ENCODE measurements around the gene NOL6. TPM values are rescaled to one million over a fixed set of nuclear protein-coding genes. Genes with fewer than 3 reads are reported as not detected.
A peak's percentile ranks its signal among the peaks of the same experiment; 100 is the strongest.

The NOL6 gene
- total and polyA plus RNA-seq, 2 of the 13 experiments (the other 11 are each of a cell fraction or from before 2014, with no cell fraction given): 17.0 to 30.2 TPM

DNA sequence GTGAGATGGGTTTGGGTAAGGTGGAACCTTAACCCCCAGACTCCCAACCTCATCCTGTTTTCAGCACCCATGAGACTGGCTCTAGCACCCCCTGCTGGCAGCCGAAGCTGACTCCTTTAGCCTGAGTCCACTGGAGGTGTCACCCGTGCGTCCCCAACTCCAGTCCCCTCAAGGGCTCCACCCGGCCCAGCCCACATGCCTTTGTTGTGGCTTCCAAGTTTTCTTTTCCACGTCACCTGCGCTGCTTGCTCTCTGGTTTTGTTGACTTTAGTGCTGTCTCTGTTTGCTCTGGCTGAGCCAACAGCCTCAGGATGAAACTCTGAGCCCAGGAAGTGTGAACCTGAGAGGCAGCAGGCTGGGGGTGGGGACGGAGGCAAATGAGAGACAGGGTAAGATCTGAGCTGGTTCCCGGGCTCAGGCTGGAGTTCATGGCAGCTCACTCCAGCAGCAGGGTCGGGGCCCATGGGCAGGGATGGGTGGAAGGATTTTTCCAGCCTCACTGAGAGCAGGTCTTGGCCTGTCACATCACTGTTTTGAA, 58.2 kb downstream of the NOL6 start (continued):
- peak; percentile 57; the same call in 1 of the 2 replicates for TF ChIP-seq FUBP1 (CRISPR knock-in tag; IDR thresholded peaks at IDR 0.05; ENCODE audit: borderline replicate concordance)
- peak; percentile 97 for TF ChIP-seq ZNF878 (CRISPR knock-in tag; IDR thresholded peaks at IDR 0.05)
- no peak for TF ChIP-seq ZNF180 (CRISPR knock-in tag; IDR thresholded peaks at IDR 0.05; ENCODE audit: borderline replicate concordance, low read depth)
- peak; percentile 83; the same call in 1 of the 2 replicates for TF ChIP-seq SSRP1 (CRISPR knock-in tag; IDR thresholded peaks at IDR 0.05)
- no peak for TF ChIP-seq ZNF709 (CRISPR knock-in tag; IDR thresholded peaks at IDR 0.05)
- 0 out of 2 replicates have a peak, but pooled peaks have one; percentile 89 for TF ChIP-seq CENPBD1 (CRISPR knock-in tag; IDR thresholded peaks at IDR 0.05; ENCODE audit: borderline replicate concordance, low read depth)
- TF ChIP-seq ZBTB42 (CRISPR knock-in tag; IDR thresholded peaks at IDR 0.05): no peak
- TF ChIP-seq ASH2L (IDR thresholded peaks at IDR 0.05; ENCODE audit: insufficient read length, low read depth, low read length): peak; percentile 78
- TF ChIP-seq, protein P1, sequence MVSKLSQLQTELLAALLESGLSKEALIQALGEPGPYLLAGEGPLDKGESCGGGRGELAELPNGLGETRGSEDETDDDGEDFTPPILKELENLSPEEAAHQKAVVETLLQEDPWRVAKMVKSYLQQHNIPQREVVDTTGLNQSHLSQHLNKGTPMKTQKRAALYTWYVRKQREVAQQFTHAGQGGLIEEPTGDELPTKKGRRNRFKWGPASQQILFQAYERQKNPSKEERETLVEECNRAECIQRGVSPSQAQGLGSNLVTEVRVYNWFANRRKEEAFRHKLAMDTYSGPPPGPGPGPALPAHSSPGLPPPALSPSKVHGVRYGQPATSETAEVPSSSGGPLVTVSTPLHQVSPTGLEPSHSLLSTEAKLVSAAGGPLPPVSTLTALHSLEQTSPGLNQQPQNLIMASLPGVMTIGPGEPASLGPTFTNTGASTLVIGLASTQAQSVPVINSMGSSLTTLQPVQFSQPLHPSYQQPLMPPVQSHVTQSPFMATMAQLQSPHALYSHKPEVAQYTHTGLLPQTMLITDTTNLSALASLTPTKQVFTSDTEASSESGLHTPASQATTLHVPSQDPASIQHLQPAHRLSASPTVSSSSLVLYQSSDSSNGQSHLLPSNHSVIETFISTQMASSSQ (IDR thresholded peaks at IDR 0.05; ENCODE audit: low read depth): peak; percentile 87
- TF ChIP-seq, protein P1 (CRISPR knock-in tag; IDR thresholded peaks at IDR 0.05; ENCODE audit: borderline replicate concordance): peak; percentile 94
- no peak for TF ChIP-seq EHMT2 (IDR thresholded peaks at IDR 0.05; ENCODE audit: borderline replicate concordance, low read depth, low read length)
- peak; percentile 84 for TF ChIP-seq AKAP8 (CRISPR knock-in tag; IDR thresholded peaks at IDR 0.05)
- TF ChIP-seq, protein P2, sequence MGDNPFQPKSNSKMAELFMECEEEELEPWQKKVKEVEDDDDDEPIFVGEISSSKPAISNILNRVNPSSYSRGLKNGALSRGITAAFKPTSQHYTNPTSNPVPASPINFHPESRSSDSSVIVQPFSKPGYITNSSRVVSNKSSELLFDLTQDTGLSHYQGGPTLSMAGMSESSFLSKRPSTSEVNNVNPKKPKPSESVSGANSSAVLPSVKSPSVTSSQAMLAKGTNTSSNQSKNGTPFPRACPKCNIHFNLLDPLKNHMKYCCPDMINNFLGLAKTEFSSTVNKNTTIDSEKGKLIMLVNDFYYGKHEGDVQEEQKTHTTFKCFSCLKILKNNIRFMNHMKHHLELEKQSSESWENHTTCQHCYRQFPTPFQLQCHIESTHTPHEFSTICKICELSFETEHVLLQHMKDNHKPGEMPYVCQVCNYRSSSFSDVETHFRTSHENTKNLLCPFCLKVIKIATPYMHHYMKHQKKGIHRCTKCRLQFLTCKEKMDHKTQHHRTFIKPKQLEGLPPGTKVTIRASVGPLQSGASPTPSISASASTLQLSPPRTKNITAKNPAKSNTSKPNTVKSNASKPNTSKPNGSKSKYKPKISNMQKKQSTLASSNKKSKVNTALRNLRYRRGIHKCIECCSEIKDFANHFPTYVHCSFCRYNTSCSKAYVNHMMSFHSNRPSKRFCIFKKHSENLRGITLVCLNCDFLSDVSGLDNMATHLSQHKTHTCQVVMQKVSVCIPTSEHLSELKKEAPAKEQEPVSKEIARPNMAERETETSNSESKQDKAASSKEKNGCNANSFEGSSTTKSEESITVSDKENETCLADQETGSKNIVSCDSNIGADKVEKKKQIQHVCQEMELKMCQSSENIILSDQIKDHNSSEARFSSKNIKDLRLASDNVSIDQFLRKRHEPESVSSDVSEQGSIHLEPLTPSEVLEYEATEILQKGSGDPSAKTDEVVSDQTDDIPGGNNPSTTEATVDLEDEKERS (CRISPR knock-in tag; IDR thresholded peaks at IDR 0.05): peak; percentile 43; the same call in 1 of the 2 replicates
- no peak for TF ChIP-seq CAMTA2 (CRISPR knock-in tag; IDR thresholded peaks at IDR 0.05; ENCODE audit: borderline replicate concordance)
- TF ChIP-seq ZFP36L2 (CRISPR knock-in tag; IDR thresholded peaks at IDR 0.05): no peak
- peak; percentile 92 for TF ChIP-seq SIX4 (CRISPR knock-in tag; IDR thresholded peaks at IDR 0.05)
- peak; percentile 86 for TF ChIP-seq SP4 (CRISPR knock-in tag; IDR thresholded peaks at IDR 0.05)
- no peak for TF ChIP-seq SRSF9 (IDR thresholded peaks at IDR 0.05; ENCODE audit: borderline replicate concordance, insufficient read depth, low read depth, low read length, poor library complexity, severe bottlenecking)

Measured in HepG2 (cell line).